Astrocyte of the hippocampus (primary cell): ENCODE data around the gene ZCCHC2.

Experiments
- DNase-seq: peaks from one replicate; pipeline ENCODE4 v3.0.0; 2011; ENCODE audit warnings: low read depth, low spot score

The ZCCHC2 gene

GRCh38 chr18:62522504-62523254 lies at the start of gene ZCCHC2:
ZCCHC2 (plus strand) TSS chr18:62523025; CDS start chr18:62523425, 400 bp downstream.
- peak; percentile 99 for DNase-seq

GRCh38 chr18:62479574-62479973 lies 43.3 kb upstream of the ZCCHC2 start:
- DNase-seq = no peak

- DNase-seq = no peak
Measured at GRCh38 chr18:62480927-62481326, 41.9 kb upstream of the ZCCHC2 start.

- no peak for DNase-seq
Measured at GRCh38 chr18:62484941-62485340, 37.9 kb upstream of the ZCCHC2 start.

- peak; percentile 88 for DNase-seq
Measured at GRCh38 chr18:62485684-62486083, 37.1 kb upstream of the ZCCHC2 start.

- peak; percentile 23 for DNase-seq
Measured at GRCh38 chr18:62486290-62486964, 36.4 kb upstream of the ZCCHC2 start.

GRCh38 chr18:62487161-62487560 lies 35.7 kb upstream of the ZCCHC2 start:
- DNase-seq = no peak

GRCh38 chr18:62490967-62491695 lies 31.7 kb upstream of the ZCCHC2 start:
- DNase-seq = no peak

GRCh38 chr18:62493033-62493862 lies 29.6 kb upstream of the ZCCHC2 start:
- no peak for DNase-seq

GRCh38 chr18:62494764-62495163 lies 28.1 kb upstream of the ZCCHC2 start:
- no peak for DNase-seq

GRCh38 chr18:62496262-62496661 lies 26.6 kb upstream of the ZCCHC2 start:
- no peak for DNase-seq

- no peak for DNase-seq
Measured at GRCh38 chr18:62497190-62497772, 25.5 kb upstream of the ZCCHC2 start.

- DNase-seq = no peak
Measured at GRCh38 chr18:62498616-62499262, 24.1 kb upstream of the ZCCHC2 start.

GRCh38 chr18:62499263-62499650 lies 23.6 kb upstream of the ZCCHC2 start:
- DNase-seq = no peak

- DNase-seq = no peak
Measured at GRCh38 chr18:62500174-62500573, 22.7 kb upstream of the ZCCHC2 start.

- DNase-seq = no peak
Measured at GRCh38 chr18:62500966-62501591, 21.7 kb upstream of the ZCCHC2 start.

- no peak for DNase-seq
Measured at GRCh38 chr18:62505669-62506494, 16.9 kb upstream of the ZCCHC2 start.

- no peak for DNase-seq
Measured at GRCh38 chr18:62506495-62507143, 16.2 kb upstream of the ZCCHC2 start.

- no peak for DNase-seq
Measured at GRCh38 chr18:62509779-62510178, 13.0 kb upstream of the ZCCHC2 start.
